ENCODE data around the gene TMEM18. TPM values are rescaled to one million over a fixed set of nuclear protein-coding genes. Genes with fewer than 3 reads are reported as not detected.

Gene TMEM18
- total and polyA plus RNA-seq, 2 of the 4 experiments (the other 2 are of a cell fraction) = 15.2 to 30.2 TPM

DNA sequence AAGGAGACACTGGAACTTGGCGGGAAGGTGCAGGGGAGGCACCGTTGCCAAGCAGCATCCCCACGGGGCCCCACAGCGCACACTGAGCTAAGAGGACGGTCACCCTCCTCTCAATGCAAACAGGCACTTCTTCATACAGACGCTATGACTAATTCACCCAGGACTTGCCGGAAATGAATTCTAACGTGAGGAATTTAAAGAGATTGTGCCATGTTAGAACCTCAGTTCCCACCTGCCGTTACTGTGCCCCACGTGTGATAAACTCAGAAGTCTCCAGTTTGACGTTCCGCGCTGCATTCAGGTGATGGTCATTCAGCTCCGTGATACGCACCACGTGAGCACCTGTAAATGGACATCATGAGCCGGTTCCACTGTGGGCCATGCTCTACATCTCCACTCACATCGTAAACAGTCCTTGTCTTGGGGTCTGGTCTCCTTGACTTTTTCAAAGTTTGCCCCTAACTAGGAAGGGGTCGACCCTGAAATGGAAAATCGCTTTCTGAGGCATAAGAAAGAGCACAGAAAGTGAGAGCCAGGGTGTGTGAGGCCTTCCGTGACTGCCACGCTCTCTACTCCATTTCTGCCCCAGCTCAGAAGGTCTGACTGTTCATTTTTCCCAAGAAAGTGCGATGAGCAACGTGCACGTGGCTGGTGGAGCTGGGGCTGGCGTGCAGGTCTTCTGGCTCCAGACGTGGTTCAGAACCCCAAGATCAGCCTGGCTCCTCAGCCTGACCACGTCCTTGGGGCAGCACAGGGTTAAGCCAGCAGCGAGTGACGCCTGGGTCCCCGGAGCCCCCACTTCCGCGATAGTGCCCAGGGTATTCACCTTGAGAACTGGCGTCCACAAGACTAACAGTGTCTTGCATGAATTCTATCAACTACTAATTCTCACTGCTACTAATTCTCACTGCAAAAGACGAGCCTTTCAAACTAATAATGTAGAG, 35.1 kb downstream of the TMEM18 start:
- Histone ChIP-seq H3K9me3 (ENCODE audit: control insufficient read depth, insufficient read depth, low read length) (no peaks in the 10 kb centered on the region), H3K4me2 (ENCODE audit: low read depth, low read length) (no peak overlapping the region), H3K4ac (ENCODE audit: low read depth, low read length) (no peak overlapping the region), H4K91ac (ENCODE audit: insufficient read depth, low read depth, low read length) (no peak overlapping the region), H2AK5ac (ENCODE audit: low read depth, low read length) (no peak overlapping the region), H3K9ac (ENCODE audit: low read depth, low read length) (no peak overlapping the region), H3K36me3 (ENCODE audit: control insufficient read depth, insufficient read depth, low read length) (no peaks in the 10 kb centered on the region), H2BK120ac (ENCODE audit: low read depth, low read length) (no peak overlapping the region), H2AK9ac (replicated peaks; ENCODE audit: low read depth, low read length, poor library complexity) (no peak overlapping the region), H4K5ac (ENCODE audit: low read depth, low read length) (no peak overlapping the region), H2BK15ac (ENCODE audit: low read depth, low read length) (no peak overlapping the region), H4K8ac (ENCODE audit: low read depth in 2 of 2, low read length in 2 of 2) (no peak overlapping the region), H3K4me1 (ENCODE audit: control insufficient read depth, insufficient read depth, low read length) (no peaks in the 10 kb centered on the region), H3K79me1 (ENCODE audit: low read depth in 1 of 2, low read length in 2 of 2) (no peaks in the 10 kb centered on the region), H2AFZ (replicated peaks; ENCODE audit: low read length, poor library complexity) (no peak overlapping the region), H3K18ac (ENCODE audit: low read depth, low read length) (no peak overlapping the region), H3K4me3 (ENCODE audit: insufficient read depth, low read depth, low read length) (no peak overlapping the region), H2BK20ac (ENCODE audit: low read depth, low read length) (no peak overlapping the region), H3K56ac (ENCODE audit: extremely low read depth, insufficient read depth, low read length) (no peak overlapping the region), H3K23ac (ENCODE audit: low read depth, low read length) (no peak overlapping the region), H2BK5ac (ENCODE audit: low read depth, low read length, poor library complexity, severe bottlenecking) (no peak overlapping the region), H4K20me1 (ENCODE audit: insufficient read depth, low read length) (no peaks in the 10 kb centered on the region), H3K14ac (replicated peaks; ENCODE audit: low read depth, low read length) (no peak overlapping the region), H3K27ac (ENCODE audit: insufficient read depth, low read length) (no peak overlapping the region), H3K27me3 (ENCODE audit: control insufficient read depth, insufficient read depth, low read length) (no peaks in the 10 kb centered on the region), H3K9me1 (ENCODE audit: insufficient read depth, low read length) (no peaks in the 10 kb centered on the region)
- intact Hi-C loops (cut with micrococcal nuclease) (no loop called here), in situ Hi-C loops (cut with MboI; ENCODE audit: low sequenced_read_pairs) (no loop called here), dilution Hi-C loops (cut with HindIII; ENCODE audit: low sequenced_read_pairs, unreplicated experiment) (no loop called here)
- ChIA-PET CTCF (no interaction called here), POLR2A (ENCODE audit: unreplicated experiment) (no interaction called here)
- DNase-seq (no peak), ATAC-seq (ENCODE audit: low read depth) (no peak)
- BruUV-seq (replicated peaks) = no TSS peak
- 68% methylated on average over 10 of the region's 35 CpGs; no CpG with 5 or more reads in 1 of the 2 experiments for WGBS, 2 experiments (ENCODE audit: extremely low coverage in 2 of 2, insufficient read length in 1 of 2)
- TF ChIP-seq RCOR1 (IDR thresholded peaks at IDR 0.05; ENCODE audit: insufficient replicate concordance, low read length) (no peak), FOS (IDR thresholded peaks at IDR 0.05; ENCODE audit: low read depth, low read length) (no peak), MAFK (IDR thresholded peaks at IDR 0.05; ENCODE audit: low read depth, low read length) (no peak), SMC3 (IDR thresholded peaks at IDR 0.05; ENCODE audit: low read depth, low read length) (no peak), RFX5 (IDR thresholded peaks at IDR 0.05; ENCODE audit: low read depth, low read length) (no peak), CHD1 (IDR thresholded peaks at IDR 0.05; ENCODE audit: low read depth, low read length) (no peak), CEBPB (IDR thresholded peaks at IDR 0.05; ENCODE audit: low read depth, low read length) (no peak), RAD21 (IDR thresholded peaks at IDR 0.05; ENCODE audit: low read length) (no peak), MXI1 (IDR thresholded peaks at IDR 0.05; ENCODE audit: borderline replicate concordance, low read depth, low read length) (no peak), BHLHE40 (IDR thresholded peaks at IDR 0.05; ENCODE audit: low read depth, low read length) (no peak), NFE2L2 (IDR thresholded peaks at IDR 0.05; ENCODE audit: low read depth, low read length) (no peak), POLR2A (IDR thresholded peaks at IDR 0.05; ENCODE audit: low read depth, low read length) (no peak)
- TF ChIP-seq, protein P1, sequence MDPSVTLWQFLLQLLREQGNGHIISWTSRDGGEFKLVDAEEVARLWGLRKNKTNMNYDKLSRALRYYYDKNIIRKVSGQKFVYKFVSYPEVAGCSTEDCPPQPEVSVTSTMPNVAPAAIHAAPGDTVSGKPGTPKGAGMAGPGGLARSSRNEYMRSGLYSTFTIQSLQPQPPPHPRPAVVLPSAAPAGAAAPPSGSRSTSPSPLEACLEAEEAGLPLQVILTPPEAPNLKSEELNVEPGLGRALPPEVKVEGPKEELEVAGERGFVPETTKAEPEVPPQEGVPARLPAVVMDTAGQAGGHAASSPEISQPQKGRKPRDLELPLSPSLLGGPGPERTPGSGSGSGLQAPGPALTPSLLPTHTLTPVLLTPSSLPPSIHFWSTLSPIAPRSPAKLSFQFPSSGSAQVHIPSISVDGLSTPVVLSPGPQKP (IDR thresholded peaks at IDR 0.05; ENCODE audit: borderline replicate concordance, low read depth, low read length) = no peak
- TF ChIP-seq, protein P2, sequence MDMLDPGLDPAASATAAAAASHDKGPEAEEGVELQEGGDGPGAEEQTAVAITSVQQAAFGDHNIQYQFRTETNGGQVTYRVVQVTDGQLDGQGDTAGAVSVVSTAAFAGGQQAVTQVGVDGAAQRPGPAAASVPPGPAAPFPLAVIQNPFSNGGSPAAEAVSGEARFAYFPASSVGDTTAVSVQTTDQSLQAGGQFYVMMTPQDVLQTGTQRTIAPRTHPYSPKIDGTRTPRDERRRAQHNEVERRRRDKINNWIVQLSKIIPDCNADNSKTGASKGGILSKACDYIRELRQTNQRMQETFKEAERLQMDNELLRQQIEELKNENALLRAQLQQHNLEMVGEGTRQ (IDR thresholded peaks at IDR 0.05; ENCODE audit: low read depth, low read length) = no peak
- TF ChIP-seq, protein P3, sequence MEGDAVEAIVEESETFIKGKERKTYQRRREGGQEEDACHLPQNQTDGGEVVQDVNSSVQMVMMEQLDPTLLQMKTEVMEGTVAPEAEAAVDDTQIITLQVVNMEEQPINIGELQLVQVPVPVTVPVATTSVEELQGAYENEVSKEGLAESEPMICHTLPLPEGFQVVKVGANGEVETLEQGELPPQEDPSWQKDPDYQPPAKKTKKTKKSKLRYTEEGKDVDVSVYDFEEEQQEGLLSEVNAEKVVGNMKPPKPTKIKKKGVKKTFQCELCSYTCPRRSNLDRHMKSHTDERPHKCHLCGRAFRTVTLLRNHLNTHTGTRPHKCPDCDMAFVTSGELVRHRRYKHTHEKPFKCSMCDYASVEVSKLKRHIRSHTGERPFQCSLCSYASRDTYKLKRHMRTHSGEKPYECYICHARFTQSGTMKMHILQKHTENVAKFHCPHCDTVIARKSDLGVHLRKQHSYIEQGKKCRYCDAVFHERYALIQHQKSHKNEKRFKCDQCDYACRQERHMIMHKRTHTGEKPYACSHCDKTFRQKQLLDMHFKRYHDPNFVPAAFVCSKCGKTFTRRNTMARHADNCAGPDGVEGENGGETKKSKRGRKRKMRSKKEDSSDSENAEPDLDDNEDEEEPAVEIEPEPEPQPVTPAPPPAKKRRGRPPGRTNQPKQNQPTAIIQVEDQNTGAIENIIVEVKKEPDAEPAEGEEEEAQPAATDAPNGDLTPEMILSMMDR (conservative IDR thresholded peaks at IDR 0.05; ENCODE audit: low read depth, low read length) = no peak

All from IMR-90 (cell line).